ENCODE data around the gene FIBCD1.

Gene FIBCD1

DNA sequence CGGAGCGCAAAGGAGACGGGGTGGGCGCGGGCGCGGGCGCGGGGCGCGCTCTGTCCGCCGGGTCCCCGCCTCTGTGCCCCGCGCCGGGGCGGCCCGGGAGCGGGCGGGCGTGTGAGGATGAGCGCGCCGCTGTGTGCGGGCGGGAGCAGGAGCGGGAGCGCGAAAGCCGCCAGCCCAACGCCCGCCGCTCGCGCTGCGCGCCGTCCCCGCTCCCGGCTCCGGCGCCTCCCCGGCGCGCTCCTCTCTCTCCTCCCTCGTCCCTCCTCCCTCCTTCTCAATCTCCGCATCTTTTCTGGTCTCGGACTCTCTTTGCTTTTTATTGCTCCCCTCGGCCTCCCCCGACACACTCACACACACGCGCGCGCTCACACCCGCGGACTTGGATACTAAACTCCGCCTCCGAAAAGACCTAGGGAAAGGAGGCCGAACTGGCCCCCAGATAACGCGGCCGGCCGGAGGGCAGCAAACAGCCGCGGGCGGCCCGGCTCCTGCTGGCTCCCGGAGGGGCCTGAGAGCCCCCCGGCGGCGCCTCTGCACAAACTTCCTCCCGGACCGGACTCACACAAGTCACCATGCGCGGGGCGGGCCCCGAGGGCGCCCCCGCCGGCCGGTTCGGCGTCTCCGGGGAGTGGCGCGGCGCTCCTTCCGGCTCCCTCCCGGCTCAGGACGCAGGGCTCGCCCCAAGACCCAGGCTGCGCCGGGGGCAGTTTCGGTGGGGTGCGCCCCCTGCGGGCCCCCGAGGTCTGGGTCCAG is at the start of gene FIBCD1:
FIBCD1 (minus strand) TSS at position 596 of the 753 bp plus-strand sequence. CDS start 640 bp downstream, outside the sequence.
- no peak for DNase-seq (ENCODE audit: low spot score)

DNA sequence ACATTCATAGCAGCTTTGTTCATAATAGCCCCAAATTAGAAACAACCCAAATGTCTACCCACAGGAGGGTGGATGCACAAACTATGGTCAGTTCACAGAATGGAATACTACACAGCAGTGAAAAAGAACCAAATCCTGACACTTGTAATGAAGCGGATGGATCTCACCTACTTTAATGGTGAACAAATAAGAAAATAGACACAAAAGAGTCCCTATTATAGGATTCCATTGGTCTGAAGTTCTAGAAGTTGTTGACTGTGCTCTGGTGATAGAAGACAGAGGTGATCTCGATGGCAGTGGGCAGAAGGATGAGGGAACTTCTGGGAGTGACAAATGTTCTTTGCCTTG is 49.3 kb upstream of the FIBCD1 start:
- no peak for DNase-seq (ENCODE audit: low spot score)

DNA sequence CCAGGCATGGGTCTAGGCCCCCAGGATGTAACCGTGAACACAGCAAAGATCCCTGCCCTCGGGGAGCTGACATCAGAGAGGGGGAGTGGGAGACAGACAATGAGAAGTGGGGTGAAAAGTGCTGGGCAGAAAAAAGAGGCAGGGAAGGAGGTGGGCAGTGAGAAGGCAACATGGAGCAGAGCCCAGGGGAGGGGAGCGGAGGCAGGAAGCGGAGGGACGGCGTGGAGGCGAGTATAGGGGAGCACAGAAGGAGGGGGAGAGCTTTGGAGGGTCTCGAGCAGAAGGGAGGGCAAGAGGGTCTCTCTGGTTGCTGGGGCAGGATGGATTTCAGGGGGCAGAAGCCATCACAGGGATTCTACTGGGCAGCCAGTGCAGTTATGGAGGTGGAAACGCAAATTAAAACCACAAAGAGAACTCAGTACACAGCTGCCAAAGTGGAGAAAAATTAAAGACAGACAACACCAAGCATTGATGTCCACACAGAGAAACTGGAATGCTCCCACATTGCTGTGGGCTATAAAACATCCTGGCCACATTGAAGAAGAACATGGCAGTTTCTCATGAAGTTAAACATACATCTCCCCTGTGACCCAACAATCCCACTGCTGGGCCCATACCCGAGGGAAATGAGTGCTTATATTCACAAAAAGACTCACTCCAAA is 48.8 kb upstream of the FIBCD1 start:
- no peak for DNase-seq (ENCODE audit: low spot score)

GRCh38 chr9:130987054-130987453 is 48.0 kb upstream of the FIBCD1 start:
- no peak for DNase-seq (ENCODE audit: low spot score)

GRCh38 chr9:130986356-130986965 is 47.4 kb upstream of the FIBCD1 start:
- DNase-seq (ENCODE audit: low spot score): no peak

DNA sequence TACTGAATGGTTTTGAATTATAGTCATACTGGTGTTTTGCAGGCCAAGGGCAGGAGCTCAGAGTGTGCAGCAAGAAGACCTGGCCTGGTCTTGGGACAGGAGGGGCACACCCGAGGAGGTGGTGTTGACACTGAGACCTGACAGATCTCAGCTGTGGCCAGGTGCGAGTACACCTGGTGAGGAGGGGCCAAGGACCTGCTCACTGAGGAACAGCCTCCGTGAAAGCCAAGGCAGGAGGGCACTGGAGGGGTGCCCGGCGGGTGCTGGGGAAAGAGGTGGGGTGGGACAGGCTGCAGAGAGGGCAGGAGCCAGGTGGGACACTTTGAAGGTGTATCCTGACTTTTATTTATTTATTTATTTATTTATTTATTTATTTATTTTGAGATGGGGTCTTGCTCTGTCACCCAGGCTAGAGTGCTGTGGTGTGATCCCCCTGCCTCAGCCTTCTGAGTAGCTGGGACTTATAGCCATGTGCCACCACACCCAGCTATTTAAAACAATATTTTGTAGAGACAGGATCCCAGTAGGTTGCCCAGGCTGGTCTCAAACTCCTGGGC is 46.6 kb upstream of the FIBCD1 start:
- DNase-seq (ENCODE audit: low spot score): no peak

DNA sequence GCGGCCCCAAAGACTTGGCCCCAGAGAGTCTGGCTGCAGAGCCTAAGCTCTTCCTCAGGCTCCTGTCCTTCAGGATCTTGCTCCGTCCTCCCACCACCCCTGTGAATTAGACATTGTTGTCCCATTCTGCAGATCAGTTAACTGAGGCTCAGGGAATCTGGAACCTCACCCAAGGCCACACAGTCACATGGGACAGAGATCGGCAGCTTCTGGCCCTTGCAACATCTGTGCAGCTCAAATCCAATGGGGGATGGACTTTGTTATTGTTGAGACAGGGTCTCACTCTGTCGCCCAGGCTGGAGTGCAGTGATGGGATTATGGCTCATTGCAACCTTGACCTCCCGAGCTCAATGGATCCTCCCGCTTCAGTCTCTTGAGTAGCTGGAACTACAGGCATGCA is 46.0 kb upstream of the FIBCD1 start:
- no peak for DNase-seq (ENCODE audit: low spot score)

GRCh38 chr9:130984521-130984920 is 45.5 kb upstream of the FIBCD1 start:
- DNase-seq (ENCODE audit: low spot score): no peak

DNA sequence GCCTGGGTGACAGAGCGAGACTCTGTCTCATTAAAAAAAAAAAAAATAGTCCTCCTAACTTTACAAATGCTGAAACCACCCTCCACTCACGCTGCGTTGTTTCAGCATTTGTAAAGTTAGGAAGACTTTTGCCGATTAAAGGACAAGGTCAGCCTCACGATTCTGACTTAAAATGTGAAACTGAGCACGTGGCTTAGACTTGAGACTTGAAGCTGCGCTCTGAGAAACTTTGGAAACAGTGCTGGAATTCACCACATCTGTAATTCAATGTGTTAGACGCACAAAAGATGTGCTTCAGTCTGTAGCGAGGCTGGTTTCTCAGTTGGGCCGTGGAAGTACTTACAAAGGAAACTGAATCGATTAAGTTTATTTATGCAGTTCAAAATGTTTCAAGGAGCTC is 44.9 kb upstream of the FIBCD1 start:
- no peak for DNase-seq (ENCODE audit: low spot score)

DNA sequence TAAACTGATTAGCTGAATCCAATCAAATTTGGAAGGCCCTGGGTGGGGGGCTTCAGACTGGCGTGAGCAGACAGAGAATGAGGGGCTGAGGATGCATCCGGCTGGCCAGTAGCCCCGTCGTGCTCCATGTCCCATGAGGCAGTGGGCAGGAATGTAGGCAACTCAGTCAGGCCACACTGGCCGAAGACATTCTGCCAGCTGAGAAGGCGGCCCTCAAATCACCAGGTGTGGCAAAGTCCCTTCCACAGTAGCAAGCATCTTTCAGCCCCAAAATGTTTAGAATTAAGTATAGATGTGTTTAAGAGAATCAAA is 44.3 kb upstream of the FIBCD1 start:
- no peak for DNase-seq (ENCODE audit: low spot score)

GRCh38 chr9:130982636-130983358 is 43.8 kb upstream of the FIBCD1 start:
- no peak for DNase-seq (ENCODE audit: low spot score)

DNA sequence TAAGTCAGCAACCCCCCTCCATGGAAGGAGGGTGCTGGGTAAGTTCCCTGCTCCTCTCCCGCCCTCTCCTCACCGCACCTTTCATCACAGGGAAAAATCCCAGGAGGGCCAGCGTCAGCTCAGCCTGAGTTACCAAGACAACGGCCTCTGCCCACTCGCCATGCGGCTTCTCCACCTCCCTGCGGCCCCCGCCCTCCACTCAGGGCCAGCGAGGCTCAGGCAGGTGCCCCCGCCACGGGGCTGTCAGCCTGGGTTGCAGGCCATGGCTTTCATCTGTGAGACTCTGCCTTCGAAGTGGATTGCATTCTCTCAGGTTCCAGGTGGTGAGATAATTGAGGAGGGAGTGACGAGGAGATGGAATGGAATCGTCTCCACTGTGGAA is 42.7 kb upstream of the FIBCD1 start:
- no peak for DNase-seq (ENCODE audit: low spot score)

DNA sequence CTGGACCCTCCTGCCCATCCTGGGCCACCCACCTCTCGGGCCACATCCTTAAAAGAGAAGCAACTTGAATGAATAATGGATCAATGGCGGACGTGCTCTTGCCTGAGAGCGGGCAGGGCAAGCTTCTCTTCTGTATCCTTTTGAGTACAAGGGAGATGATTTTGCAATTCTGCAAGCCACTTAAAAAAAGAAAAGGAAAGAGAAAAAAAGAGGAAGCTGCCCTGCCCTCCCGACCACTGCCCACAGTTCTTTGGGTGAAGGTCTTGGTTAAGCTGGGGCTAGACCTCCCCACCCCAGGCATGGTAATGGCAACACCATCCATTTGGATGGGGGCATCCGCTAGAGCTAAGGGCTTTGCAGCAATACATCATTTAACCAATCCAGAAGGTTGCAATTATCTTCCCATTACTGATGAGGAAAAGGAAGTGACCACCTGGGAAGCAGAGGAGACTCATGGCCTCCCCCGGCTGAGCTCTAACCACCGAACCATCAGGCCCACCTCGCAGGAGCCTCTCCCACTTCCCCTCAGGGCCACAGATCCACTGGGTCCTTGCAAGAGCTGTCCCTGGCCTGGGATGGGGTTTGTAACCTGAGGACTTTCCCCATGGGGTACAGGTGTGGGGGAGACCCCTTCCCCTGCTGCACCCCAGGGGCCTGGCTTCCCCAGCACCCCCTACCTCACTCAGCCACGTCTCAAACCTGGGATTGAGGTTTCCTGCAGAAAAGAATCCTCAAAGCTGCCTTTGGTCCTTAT is 42.1 kb upstream of the FIBCD1 start:
- DNase-seq (ENCODE audit: low spot score): no peak

GRCh38 chr9:130980526-130980925 is 41.5 kb upstream of the FIBCD1 start:
- DNase-seq (ENCODE audit: low spot score): no peak

GRCh38 chr9:130979591-130980385 is 40.7 kb upstream of the FIBCD1 start:
- DNase-seq (ENCODE audit: low spot score): no peak

- no peak for DNase-seq (ENCODE audit: low spot score)
Observed at GRCh38 chr9:130977811-130978221, 38.8 kb upstream of the FIBCD1 start.

DNA sequence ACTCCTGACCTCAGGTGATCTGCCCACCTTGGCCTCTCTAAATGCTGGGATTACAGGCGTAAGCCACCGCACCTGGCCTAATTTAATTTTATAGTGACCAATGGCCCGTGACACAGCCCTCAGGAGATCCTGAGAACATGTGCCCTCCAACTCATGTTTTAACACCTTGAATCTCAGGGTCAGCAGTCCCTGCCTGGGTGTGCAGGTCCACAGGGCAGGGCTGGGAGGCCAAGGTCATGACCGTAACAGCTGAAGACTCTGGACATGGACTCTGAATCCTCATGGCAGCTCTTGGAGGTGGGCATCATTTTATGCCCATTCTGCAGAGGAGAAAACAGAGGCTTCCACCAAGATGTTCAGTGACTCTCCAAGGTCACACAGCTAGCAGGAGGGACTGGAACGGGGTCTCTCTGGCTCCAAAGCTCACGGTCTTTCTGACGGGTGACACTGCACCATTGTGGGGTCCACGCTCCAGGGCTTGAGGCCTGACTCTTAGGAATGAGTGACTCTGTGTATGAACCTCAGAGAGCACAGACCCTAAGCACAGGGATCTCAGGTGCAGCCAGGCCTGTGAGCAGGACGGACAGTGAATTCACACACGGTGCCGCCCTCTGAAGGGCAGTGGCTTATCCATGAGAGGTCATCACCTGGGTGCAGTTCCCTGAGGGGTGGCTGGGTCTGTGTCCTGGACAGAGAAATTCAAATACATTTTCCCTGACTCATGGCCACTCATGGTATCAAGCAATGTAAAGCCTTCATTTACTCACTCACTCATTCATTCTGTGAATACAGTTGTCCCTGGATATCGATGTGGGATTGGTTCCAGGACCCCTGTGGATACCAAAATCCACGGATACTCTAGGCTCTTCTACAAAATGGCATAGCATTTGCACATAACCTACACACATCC is 37.1 kb upstream of the FIBCD1 start:
- DNase-seq (ENCODE audit: low spot score): no peak

DNA sequence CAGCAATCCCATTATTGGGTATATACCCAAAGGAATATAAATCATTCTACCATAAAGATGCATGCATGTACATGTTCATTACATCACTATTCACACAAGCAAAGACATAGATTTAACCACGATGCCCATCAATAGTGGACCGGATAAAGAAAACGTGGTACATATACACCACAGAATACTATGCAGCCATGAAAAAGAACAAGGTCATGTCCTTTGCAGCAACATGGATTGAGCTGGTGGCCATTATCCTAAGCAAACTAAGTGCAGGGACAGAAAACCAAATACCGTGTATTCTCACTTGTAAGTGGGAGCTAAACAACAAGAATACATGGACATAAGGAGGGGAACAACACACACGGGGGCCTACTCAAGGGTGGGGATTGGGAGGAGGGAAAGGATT is 36.1 kb upstream of the FIBCD1 start:
- DNase-seq (ENCODE audit: low spot score): no peak

- DNase-seq (ENCODE audit: low spot score): no peak
Observed at GRCh38 chr9:130974697-130975096, 35.6 kb upstream of the FIBCD1 start.

- no peak for DNase-seq (ENCODE audit: low spot score)
Observed at GRCh38 chr9:130973686-130974281, 34.7 kb upstream of the FIBCD1 start.
